CD14-positive monocyte (primary cell): ENCODE measurements around the gene SLA2. TPM values are rescaled to one million over a fixed set of nuclear protein-coding genes. Genes with fewer than 3 reads are reported as not detected.

Experiments
- DNase-seq, 3 donors: peaks; one replicate each; pipeline ENCODE4 v3.0.0-alpha.2; 2011 to 2022
- H2AFZ ChIP-seq: 2 replicates; pipeline ENCODE4 v1.6.0; 2012; ENCODE audit warnings: mild to moderate bottlenecking, low read depth, low read length, inconsistent platforms; ENCODE audit not compliant: insufficient read depth, poor library complexity, severe bottlenecking
- H3K27ac ChIP-seq, 2 donors: 1 replicate in 1 of 2; 2 replicates in 1 of 2; pipeline ENCODE4 v1.5.1; 2012 to 2013; ENCODE audit warnings: low read length in 2 of 2, control low read depth in 1 of 2, inconsistent platforms in 1 of 2, low read depth in 1 of 2, mild to moderate bottlenecking in 1 of 2
- H3K27me3 ChIP-seq, 2 donors: one replicate each; pipeline versions ENCODE4 v1.6.0 to v1.6.1; 2011 to 2013; ENCODE audit warnings: low read length in 2 of 2; ENCODE audit not compliant: control insufficient read depth in 2 of 2, insufficient read depth in 2 of 2
- H3K36me3 ChIP-seq, 2 donors: replicated peaks in 1 of 2; 1 replicate in 1 of 2; 2 replicates in 1 of 2; pipeline versions ENCODE4 v1.5.1 to v1.6.1; 2012 to 2013; ENCODE audit warnings: low read length in 2 of 2, control low read depth in 1 of 2, inconsistent platforms in 1 of 2, mild to moderate bottlenecking in 1 of 2; ENCODE audit not compliant: insufficient read depth in 2 of 2, control insufficient read depth in 1 of 2
- H3K4me1 ChIP-seq, 2 donors: 1 replicate in 1 of 2; 2 replicates in 1 of 2; pipeline versions ENCODE4 v1.5.1 to v1.6.1; 2012 to 2013; ENCODE audit warnings: low read length in 2 of 2, control low read depth in 1 of 2, inconsistent platforms in 1 of 2, mild to moderate bottlenecking in 1 of 2, moderate library complexity in 1 of 2; ENCODE audit not compliant: insufficient read depth in 2 of 2, control insufficient read depth in 1 of 2
- H3K4me2 ChIP-seq: replicated peaks from 2 replicates; pipeline ENCODE3; 2012; ENCODE audit warnings: low read length, moderate library complexity, mild to moderate bottlenecking; ENCODE audit not compliant: poor library complexity, severe bottlenecking; ENCODE audit errors: extremely low read depth
- H3K4me3 ChIP-seq, 3 experiments: fragments of 200-600 bp in 1 of 3; sonication (generic) in 1 of 3; replicated peaks in 1 of 3; 1 replicate in 2 of 3; 2 replicates in 1 of 3; pipeline ENCODE4 v1.5.1; 2011 to 2013; ENCODE audit warnings: low read length in 3 of 3, mild to moderate bottlenecking in 3 of 3, control low read depth in 2 of 3, low read depth in 2 of 3, inconsistent platforms in 1 of 3, moderate library complexity in 1 of 3
- H3K79me2 ChIP-seq: 2 replicates; pipeline ENCODE4 v1.6.0; 2012; ENCODE audit warnings: mild to moderate bottlenecking, control low read depth, inconsistent platforms, low read length, moderate library complexity; ENCODE audit not compliant: insufficient read depth
- H3K9ac ChIP-seq: 2 replicates; pipeline ENCODE4 v1.6.0; 2017; ENCODE audit warnings: low read length, mild to moderate bottlenecking; ENCODE audit not compliant: insufficient read depth, poor library complexity, severe bottlenecking
- H3K9me3 ChIP-seq, 2 donors: replicated peaks in 1 of 2; 1 replicate in 1 of 2; 2 replicates in 1 of 2; pipeline versions ENCODE4 v1.5.1 to v1.6.1; 2012 to 2013; ENCODE audit warnings: low read length in 2 of 2, control low read depth in 1 of 2; ENCODE audit not compliant: control insufficient read depth in 1 of 2, insufficient read depth in 1 of 2
- H4K20me1 ChIP-seq: 2 replicates; pipeline ENCODE4 v1.6.0; 2012; ENCODE audit warnings: mild to moderate bottlenecking, low read length, control low read depth, moderate library complexity; ENCODE audit not compliant: insufficient read depth
- H3K27ac Mint-ChIP-seq, 7 donors: one replicate each; pipeline ENCODE4 v1.8.0; 2020; ENCODE audit warnings: mild to moderate bottlenecking in 7 of 7, mixed read lengths in 7 of 7, moderate library complexity in 6 of 7, inconsistent platforms in 2 of 7
- H3K27me3 Mint-ChIP-seq, 3 donors: one replicate each; pipeline ENCODE4 v1.8.0; 2021 to 2022; ENCODE audit warnings: low read depth in 3 of 3, mild to moderate bottlenecking in 3 of 3, mixed read lengths in 3 of 3, moderate library complexity in 3 of 3, inconsistent platforms in 1 of 3
- H3K36me3 Mint-ChIP-seq, 2 donors: one replicate each; pipeline ENCODE4 v1.8.0; 2020; ENCODE audit warnings: mixed read lengths in 2 of 2, inconsistent platforms in 1 of 2, mild to moderate bottlenecking in 1 of 2
- H3K4me1 Mint-ChIP-seq: one replicate; pipeline ENCODE4 v1.8.0; 2020; ENCODE audit warnings: mild to moderate bottlenecking, mixed read lengths
- H3K4me3 Mint-ChIP-seq, 2 donors: one replicate each; pipeline ENCODE4 v1.8.0; 2020; ENCODE audit warnings: mild to moderate bottlenecking in 2 of 2, mixed read lengths in 2 of 2, moderate library complexity in 1 of 2
- H3K9me3 Mint-ChIP-seq, 7 donors: one replicate each; pipeline ENCODE4 v1.8.0; 2020 to 2022; ENCODE audit warnings: mixed read lengths in 7 of 7, mild to moderate bottlenecking in 6 of 7, moderate library complexity in 6 of 7, inconsistent platforms in 2 of 7
- WGBS: methylation state at CpG from one replicate; pipeline ENCODE4 v1.1.5; 2013; ENCODE audit warnings: missing lambda C conversion rate; ENCODE audit not compliant: insufficient coverage; 5-methylcytosine and 5-hydroxymethylcytosine counted together
- intact Hi-C, 2 donors: fragments of 100-400 bp; cut with micrococcal nuclease; formaldehyde crosslinking; loops; one replicate each; pipeline versions ENCODE4 v1.15.0 to v1.15.1; 2023
- polyA plus RNA-seq, 3 donors: library from polyadenylated mRNA; depleted of rRNA in 1 of 3; unstranded in 2 of 3; stranded (reverse) in 1 of 3; fragments of 300-500 nt in 2 of 3; fragments of >200 nt in 1 of 3; fragmentation: Illumina TruSeq in 2 of 3; gene quantifications; 1 replicate in 2 of 3; 2 replicates in 1 of 3; pipeline ENCODE4 v1.2.3, GENCODE V29; 2012 to 2021
- TF ChIP-seq, protein P1 (sequence below): fragments of 200-600 bp; IDR thresholded peaks from one replicate; pipeline ENCODE4 v1.8.0; 2022; ENCODE audit warnings: antibody characterized with exemption, mild to moderate bottlenecking

SLA2 gene
- polyA plus RNA-seq, 3 donors, result 0.16 to 0.19 (median 0.17) TPM

DNA sequence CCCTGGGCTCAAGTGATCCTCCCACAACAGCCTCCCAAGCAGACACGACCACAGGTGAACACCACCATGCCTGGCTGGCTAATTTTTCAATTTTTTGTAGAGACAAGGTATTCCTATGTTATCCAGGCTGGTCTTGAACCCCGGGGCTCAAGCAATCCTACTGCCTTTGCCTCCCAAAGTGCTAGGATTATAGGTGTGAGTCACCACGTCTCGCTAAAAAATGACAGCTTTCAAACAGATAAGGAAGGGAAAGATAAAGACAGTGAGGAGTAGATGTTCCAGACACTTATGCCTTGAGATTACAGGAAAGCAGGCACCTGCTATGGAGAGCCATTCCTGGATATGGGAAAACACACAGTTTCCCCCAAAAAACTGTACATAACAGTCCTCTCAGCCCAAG is 40.9 kb upstream of the SLA2 start:
- Histone ChIP-seq H3K9me3 (no peaks in the 10 kb centered on the region), H3K4me3 (no peak overlapping the region), H3K36me3 (peaks cover 2 to 35% of the 10 kb centered on the region in 2 donors), H3K27me3 (no peaks in the 10 kb centered on the region), H2AFZ (no peak overlapping the region), H4K20me1 (no peaks in the 10 kb centered on the region), H3K4me1 (no peaks in the 10 kb centered on the region), H3K4me2 (no peak overlapping the region), H3K79me2 (no peaks in the 10 kb centered on the region), H3K9ac (no peak overlapping the region), H3K27ac (no peak overlapping the region)
- H3K36me3 Mint-ChIP-seq, result peaks cover 18 to 31% of the 10 kb centered on the region in 2 donors
- no peaks in the 10 kb centered on the region for H3K27me3 Mint-ChIP-seq
- TF ChIP-seq, protein P1, sequence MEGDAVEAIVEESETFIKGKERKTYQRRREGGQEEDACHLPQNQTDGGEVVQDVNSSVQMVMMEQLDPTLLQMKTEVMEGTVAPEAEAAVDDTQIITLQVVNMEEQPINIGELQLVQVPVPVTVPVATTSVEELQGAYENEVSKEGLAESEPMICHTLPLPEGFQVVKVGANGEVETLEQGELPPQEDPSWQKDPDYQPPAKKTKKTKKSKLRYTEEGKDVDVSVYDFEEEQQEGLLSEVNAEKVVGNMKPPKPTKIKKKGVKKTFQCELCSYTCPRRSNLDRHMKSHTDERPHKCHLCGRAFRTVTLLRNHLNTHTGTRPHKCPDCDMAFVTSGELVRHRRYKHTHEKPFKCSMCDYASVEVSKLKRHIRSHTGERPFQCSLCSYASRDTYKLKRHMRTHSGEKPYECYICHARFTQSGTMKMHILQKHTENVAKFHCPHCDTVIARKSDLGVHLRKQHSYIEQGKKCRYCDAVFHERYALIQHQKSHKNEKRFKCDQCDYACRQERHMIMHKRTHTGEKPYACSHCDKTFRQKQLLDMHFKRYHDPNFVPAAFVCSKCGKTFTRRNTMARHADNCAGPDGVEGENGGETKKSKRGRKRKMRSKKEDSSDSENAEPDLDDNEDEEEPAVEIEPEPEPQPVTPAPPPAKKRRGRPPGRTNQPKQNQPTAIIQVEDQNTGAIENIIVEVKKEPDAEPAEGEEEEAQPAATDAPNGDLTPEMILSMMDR, result no peak
- intact Hi-C loops, result no loop called here
- WGBS, result 83% methylated on average over 1 of the region's 4 CpGs
- no peak overlapping the region for H3K4me3 Mint-ChIP-seq
- H3K4me1 Mint-ChIP-seq, result no peaks in the 10 kb centered on the region
- no peaks in the 10 kb centered on the region for H3K9me3 Mint-ChIP-seq
- no peak for DNase-seq
- no peak overlapping the region for H3K27ac Mint-ChIP-seq

DNA sequence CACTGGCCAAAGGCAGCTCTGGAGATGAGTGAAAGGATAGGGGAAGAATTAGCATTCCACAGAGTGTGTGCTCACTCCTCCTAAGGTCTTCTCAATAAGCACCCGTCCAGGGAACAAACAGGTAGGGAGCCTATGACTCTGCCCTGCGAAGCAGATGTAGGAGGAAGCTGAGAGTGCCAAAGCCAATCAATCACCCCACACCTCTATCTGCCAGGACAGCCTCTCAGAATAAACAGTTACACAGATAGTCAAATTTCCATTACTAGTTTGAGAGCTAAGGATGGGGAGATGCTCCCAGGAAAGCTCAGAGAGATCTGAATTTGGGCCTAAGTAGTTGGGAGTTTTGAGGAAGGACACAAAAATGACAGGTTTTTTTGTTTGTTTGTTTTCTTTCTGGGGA is 40.5 kb upstream of the SLA2 start:
- Mint-ChIP-seq H3K27ac (no peak overlapping the region), H3K9me3 (no peaks in the 10 kb centered on the region), H3K27me3 (no peaks in the 10 kb centered on the region), H3K36me3 (peaks cover 18 to 33% of the 10 kb centered on the region in 2 donors), H3K4me3 (no peak overlapping the region), H3K4me1 (no peaks in the 10 kb centered on the region)
- Histone ChIP-seq H3K4me2 (no peak overlapping the region), H3K79me2 (no peaks in the 10 kb centered on the region), H2AFZ (no peak overlapping the region), H3K36me3 (peaks cover 2 to 35% of the 10 kb centered on the region in 2 donors), H3K4me3 (no peak overlapping the region), H3K27me3 (no peaks in the 10 kb centered on the region), H3K9me3 (no peaks in the 10 kb centered on the region), H3K9ac (no peak overlapping the region), H3K4me1 (no peaks in the 10 kb centered on the region), H3K27ac (no peak overlapping the region), H4K20me1 (no peaks in the 10 kb centered on the region)
- TF ChIP-seq, protein P1, result no peak
- WGBS, result no CpG with 5 or more reads among the region's 2 CpGs
- intact Hi-C loops, result no loop called here
- no peak for DNase-seq
